K562 (cell line): ENCODE data around the gene ZNF615.
"Not testable (repeated sequence)": the region's sequence is repeated elsewhere in the genome, so short reads cannot be mapped to it uniquely, and the experiment has no call there.

ENCODE experiments used
- MXI1 ChIP-seq: IDR thresholded peaks from 2 replicates; pipeline ENCODE4 v1.6.1; 2011; ENCODE audit warnings: low read depth, mild to moderate bottlenecking, improper control_type of control experiment, low read length
- POLR2A ChIP-seq: fragments of 450-650 bp; conservative IDR thresholded peaks from 2 replicates; pipeline ENCODE4 v1.6.1; 2016
- POLR2AphosphoS5 ChIP-seq: IDR thresholded peaks from 2 replicates; pipeline ENCODE4 v1.6.1; 2011; ENCODE audit warnings: mild to moderate bottlenecking, low read depth, low read length, moderate library complexity; ENCODE audit not compliant: control insufficient read depth, insufficient read depth
- SAFB2 ChIP-seq: fragments of 200-400 bp; formaldehyde crosslinking; IDR thresholded peaks from 2 replicates; pipeline ENCODE4 v1.6.1; 2018; ENCODE audit warnings: borderline replicate concordance, low read length, low read depth, moderate library complexity; ENCODE audit not compliant: severe bottlenecking
- SPI1 ChIP-seq: IDR thresholded peaks from 2 replicates; pipeline ENCODE4 v1.6.1; 2011; ENCODE audit warnings: low read depth, low read length, control low read depth, borderline replicate concordance
- TAF15 ChIP-seq: fragments of 200-400 bp; formaldehyde crosslinking; IDR thresholded peaks from 2 replicates; pipeline ENCODE4 v1.6.1; 2017; ENCODE audit warnings: mild to moderate bottlenecking, low read depth, low read length, moderate library complexity
- ZNF384 ChIP-seq: IDR thresholded peaks from 2 replicates; pipeline ENCODE4 v1.6.1; 2012; ENCODE audit warnings: low read depth, low read length, improper control_type of control experiment
- TF ChIP-seq, protein P1 (sequence below), 3 experiments: IDR thresholded peaks in 2 of 3; conservative IDR thresholded peaks in 1 of 3; 2 replicates each; pipeline ENCODE4 v1.5.1; 2011 to 2012; ENCODE audit warnings: low read length in 3 of 3, mild to moderate bottlenecking in 3 of 3, control low read depth in 2 of 3, improper control_type of control experiment in 1 of 3, inconsistent platforms in 1 of 3, low read depth in 1 of 3, mixed read lengths in 1 of 3, moderate library complexity in 1 of 3; ENCODE audit not compliant: insufficient read depth in 2 of 3
- TF ChIP-seq, protein P2 (sequence below), 2 experiments: fragments of 450-650 bp; IDR thresholded peaks; 2 replicates each; pipeline ENCODE4 v1.6.1; 2016; ENCODE audit warnings: mild to moderate bottlenecking in 2 of 2, borderline replicate concordance in 1 of 2, low read depth in 1 of 2, moderate library complexity in 1 of 2

DNA sequence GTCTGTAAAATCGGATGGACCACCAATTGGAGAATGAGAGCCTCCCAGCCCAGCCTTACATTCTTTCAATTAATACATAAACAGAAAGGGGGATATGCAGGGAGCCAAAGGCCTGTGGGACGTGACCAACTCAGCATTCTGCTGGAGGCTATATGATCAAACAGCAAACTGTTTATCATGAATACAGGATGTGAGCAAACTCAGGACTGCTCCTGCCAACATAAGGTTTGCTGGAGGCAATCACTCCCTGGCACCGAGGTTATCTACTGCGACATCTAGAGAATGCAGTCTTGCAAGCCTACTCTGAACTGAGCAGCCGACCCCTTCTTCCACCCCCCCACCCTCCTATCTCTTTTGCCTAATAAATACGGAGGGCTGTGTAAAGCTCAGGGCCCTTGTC lies 27.1 kb downstream of the ZNF615 start:
- TF ChIP-seq POLR2A, POLR2AphosphoS5, SAFB2, SPI1, MXI1, ZNF384, TAF15: not testable (repeated sequence)
- TF ChIP-seq, protein P1, sequence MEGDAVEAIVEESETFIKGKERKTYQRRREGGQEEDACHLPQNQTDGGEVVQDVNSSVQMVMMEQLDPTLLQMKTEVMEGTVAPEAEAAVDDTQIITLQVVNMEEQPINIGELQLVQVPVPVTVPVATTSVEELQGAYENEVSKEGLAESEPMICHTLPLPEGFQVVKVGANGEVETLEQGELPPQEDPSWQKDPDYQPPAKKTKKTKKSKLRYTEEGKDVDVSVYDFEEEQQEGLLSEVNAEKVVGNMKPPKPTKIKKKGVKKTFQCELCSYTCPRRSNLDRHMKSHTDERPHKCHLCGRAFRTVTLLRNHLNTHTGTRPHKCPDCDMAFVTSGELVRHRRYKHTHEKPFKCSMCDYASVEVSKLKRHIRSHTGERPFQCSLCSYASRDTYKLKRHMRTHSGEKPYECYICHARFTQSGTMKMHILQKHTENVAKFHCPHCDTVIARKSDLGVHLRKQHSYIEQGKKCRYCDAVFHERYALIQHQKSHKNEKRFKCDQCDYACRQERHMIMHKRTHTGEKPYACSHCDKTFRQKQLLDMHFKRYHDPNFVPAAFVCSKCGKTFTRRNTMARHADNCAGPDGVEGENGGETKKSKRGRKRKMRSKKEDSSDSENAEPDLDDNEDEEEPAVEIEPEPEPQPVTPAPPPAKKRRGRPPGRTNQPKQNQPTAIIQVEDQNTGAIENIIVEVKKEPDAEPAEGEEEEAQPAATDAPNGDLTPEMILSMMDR (IDR thresholded peaks at IDR 0.05 in 2 of 3, conservative IDR thresholded peaks at IDR 0.05 in 1 of 3; ENCODE audit: insufficient read depth in 2 of 3, low read depth in 1 of 3, low read length in 3 of 3), result not testable (repeated sequence)
- TF ChIP-seq, protein P2, sequence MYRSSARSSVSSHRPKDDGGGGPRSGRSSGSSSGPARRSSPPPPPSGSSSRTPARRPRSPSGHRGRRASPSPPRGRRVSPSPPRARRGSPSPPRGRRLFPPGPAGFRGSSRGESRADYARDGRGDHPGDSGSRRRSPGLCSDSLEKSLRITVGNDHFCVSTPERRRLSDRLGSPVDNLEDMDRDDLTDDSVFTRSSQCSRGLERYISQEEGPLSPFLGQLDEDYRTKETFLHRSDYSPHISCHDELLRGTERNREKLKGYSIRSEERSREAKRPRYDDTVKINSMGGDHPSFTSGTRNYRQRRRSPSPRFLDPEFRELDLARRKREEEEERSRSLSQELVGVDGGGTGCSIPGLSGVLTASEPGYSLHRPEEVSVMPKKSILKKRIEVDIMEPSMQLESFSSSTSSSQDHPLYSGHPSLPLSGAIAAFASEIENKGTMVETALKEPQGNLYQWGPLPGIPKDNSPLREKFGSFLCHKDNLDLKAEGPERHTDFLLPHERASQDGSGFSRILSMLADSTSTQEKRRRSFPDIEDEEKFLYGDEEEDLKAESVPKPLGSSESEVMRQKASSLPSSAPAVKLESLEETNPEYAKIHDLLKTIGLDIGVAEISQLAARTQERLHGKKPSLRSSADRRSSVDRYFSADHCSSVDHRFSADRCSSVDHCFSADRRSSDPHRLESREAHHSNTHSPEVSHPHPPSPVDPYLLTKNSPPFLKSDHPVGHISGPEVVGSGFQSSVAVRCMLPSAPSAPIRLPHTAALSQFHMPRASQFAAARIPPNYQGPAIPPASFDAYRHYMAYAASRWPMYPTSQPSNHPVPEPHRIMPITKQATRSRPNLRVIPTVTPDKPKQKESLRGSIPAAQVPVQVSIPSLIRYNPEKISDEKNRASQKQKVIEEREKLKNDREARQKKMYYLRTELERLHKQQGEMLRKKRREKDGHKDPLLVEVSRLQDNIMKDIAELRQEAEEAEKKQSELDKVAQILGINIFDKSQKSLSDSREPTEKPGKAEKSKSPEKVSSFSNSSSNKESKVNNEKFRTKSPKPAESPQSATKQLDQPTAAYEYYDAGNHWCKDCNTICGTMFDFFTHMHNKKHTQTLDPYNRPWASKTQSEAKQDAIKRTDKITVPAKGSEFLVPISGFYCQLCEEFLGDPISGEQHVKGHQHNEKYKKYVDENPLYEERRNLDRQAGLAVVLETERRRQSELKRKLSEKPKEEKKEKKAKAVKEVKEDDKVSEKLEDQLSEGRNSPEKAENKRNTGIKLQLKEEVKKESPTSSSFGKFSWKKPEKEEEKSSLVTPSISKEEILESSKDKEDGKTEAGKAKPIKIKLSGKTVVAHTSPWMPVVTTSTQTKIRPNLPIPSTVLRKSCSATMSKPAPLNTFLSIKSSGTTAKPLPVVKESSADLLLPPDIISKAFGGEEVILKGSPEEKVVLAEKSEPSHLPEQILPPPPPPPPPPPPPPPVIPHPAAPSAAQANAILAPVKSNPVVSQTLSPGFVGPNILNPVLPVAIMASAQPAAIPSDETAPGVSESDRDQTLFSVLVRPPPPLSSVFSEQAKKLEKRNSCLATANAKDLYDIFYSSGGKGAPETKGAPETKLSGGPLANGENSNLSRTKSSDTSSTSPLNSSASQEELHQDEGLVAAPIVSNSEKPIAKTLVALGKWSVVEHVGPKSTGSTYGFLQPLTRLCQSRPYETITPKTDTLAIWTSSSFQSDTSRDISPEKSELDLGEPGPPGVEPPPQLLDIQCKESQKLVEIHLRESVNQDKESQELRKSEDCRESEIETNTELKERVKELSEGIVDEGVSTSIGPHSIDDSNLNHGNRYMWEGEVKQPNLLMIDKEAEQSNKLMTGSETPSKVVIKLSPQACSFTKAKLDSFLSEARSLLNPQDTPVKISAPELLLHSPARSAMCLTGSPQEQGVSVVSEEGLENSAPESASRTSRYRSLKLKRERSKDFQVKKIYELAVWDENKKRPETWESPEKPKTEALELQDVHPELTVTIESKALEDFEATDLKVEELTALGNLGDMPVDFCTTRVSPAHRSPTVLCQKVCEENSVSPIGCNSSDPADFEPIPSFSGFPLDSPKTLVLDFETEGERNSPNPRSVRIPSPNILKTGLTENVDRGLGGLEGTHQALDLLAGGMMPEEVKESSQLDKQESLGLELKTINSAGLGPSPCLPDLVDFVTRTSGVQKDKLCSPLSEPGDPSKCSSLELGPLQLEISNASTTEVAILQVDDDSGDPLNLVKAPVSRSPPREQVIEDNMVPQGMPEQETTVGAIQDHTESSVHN (IDR thresholded peaks at IDR 0.05; ENCODE audit: borderline replicate concordance in 1 of 2, low read depth in 1 of 2), result not testable (repeated sequence)
